IMR-90 (cell line): ENCODE measurements around the gene FBXO31. TPM values are rescaled to one million over a fixed set of nuclear protein-coding genes. Genes with fewer than 3 reads are reported as not detected.

Experiments used
- ATAC-seq: fragments of 200-7000 bp; cut with Tn5 transposase; 2 replicates; pipeline ENCODE4 v1.9.1; 2020; ENCODE audit warnings: low read depth, mild to moderate bottlenecking, moderate library complexity
- BruUV-seq: library from RNA; stranded (reverse); fragments of 400-500 nt; replicated peaks from 2 replicates; lab custom pipeline; 2021; lab: Mats Ljungman, UMichigan
- CTCF ChIA-PET: fragments of 300-600 bp; formaldehyde crosslinking; extraction: SDS; loops from one replicate; lab custom pipeline; 2021; ENCODE audit warnings: antibody characterized with exemption; lab: Yijun Ruan, JAX
- POLR2A ChIA-PET: fragments of 300-600 bp; sonication (Branson Sonifier 250); formaldehyde crosslinking; loops from one replicate; lab custom pipeline; 2022; ENCODE audit warnings: antibody characterized with exemption; ENCODE audit not compliant: unreplicated experiment; lab: Charles Lee
- DNase-seq: peaks from one replicate; pipeline ENCODE4 v3.0.0; 2013
- H2AFZ ChIP-seq: replicated peaks from 2 replicates; pipeline ENCODE3; 2013; ENCODE audit warnings: low read length, mild to moderate bottlenecking; ENCODE audit not compliant: poor library complexity
- H2AK5ac ChIP-seq: 2 replicates; pipeline ENCODE4 v1.6.1; 2013; ENCODE audit warnings: low read depth, low read length, inconsistent platforms
- H2AK9ac ChIP-seq: replicated peaks from 2 replicates; pipeline ENCODE3; 2013; ENCODE audit warnings: mild to moderate bottlenecking, low read depth, low read length, moderate library complexity; ENCODE audit not compliant: poor library complexity
- H2BK120ac ChIP-seq: 2 replicates; pipeline ENCODE4 v1.6.1; 2013; ENCODE audit warnings: low read depth, low read length, inconsistent platforms
- H2BK15ac ChIP-seq: 3 replicates; pipeline ENCODE4 v1.6.1; 2013; ENCODE audit warnings: low read depth, low read length, inconsistent platforms
- H2BK20ac ChIP-seq: 2 replicates; pipeline ENCODE4 v1.6.1; 2013; ENCODE audit warnings: low read depth, mild to moderate bottlenecking, inconsistent platforms, low read length, moderate library complexity
- H2BK5ac ChIP-seq: 2 replicates; pipeline ENCODE4 v1.6.1; 2013; ENCODE audit warnings: mild to moderate bottlenecking, low read depth, low read length, inconsistent platforms; ENCODE audit not compliant: poor library complexity, severe bottlenecking
- H3K14ac ChIP-seq: replicated peaks from 2 replicates; pipeline ENCODE4 v1.6.1; 2013; ENCODE audit warnings: low read depth, low read length, inconsistent platforms
- H3K18ac ChIP-seq: 2 replicates; pipeline ENCODE4 v1.6.1; 2013; ENCODE audit warnings: low read depth, low read length, control low read depth
- H3K23ac ChIP-seq: 2 replicates; pipeline ENCODE4 v1.6.1; 2013; ENCODE audit warnings: low read depth, low read length, inconsistent platforms
- H3K27ac ChIP-seq: 2 replicates; pipeline ENCODE4 v1.5.1; 2013; ENCODE audit warnings: mild to moderate bottlenecking, control low read depth, low read length; ENCODE audit not compliant: insufficient read depth
- H3K27me3 ChIP-seq: 2 replicates; pipeline ENCODE4 v1.6.1; 2013; ENCODE audit warnings: low read length; ENCODE audit not compliant: control insufficient read depth, insufficient read depth
- H3K36me3 ChIP-seq: 2 replicates; pipeline ENCODE4 v1.6.1; 2013; ENCODE audit warnings: low read length, mixed read lengths; ENCODE audit not compliant: control insufficient read depth, insufficient read depth
- H3K4ac ChIP-seq: 2 replicates; pipeline ENCODE4 v1.6.1; 2013; ENCODE audit warnings: low read depth, low read length, inconsistent platforms
- H3K4me1 ChIP-seq: 2 replicates; pipeline ENCODE4 v1.6.1; 2013; ENCODE audit warnings: low read length, mixed read lengths; ENCODE audit not compliant: control insufficient read depth, insufficient read depth
- H3K4me2 ChIP-seq: 2 replicates; pipeline ENCODE4 v1.6.1; 2013; ENCODE audit warnings: low read depth, mild to moderate bottlenecking, control low read depth, low read length, moderate library complexity
- H3K4me3 ChIP-seq: 2 replicates; pipeline ENCODE4 v1.5.1; 2013; ENCODE audit warnings: low read depth, mild to moderate bottlenecking, control low read depth, low read length, moderate library complexity; ENCODE audit not compliant: insufficient read depth
- H3K56ac ChIP-seq: 2 replicates; pipeline ENCODE4 v1.6.1; 2013; ENCODE audit warnings: low read length, inconsistent platforms; ENCODE audit not compliant: insufficient read depth; ENCODE audit errors: extremely low read depth
- H3K79me1 ChIP-seq, 2 experiments: 2 replicates each; pipeline ENCODE4 v1.6.1; 2013; ENCODE audit warnings: low read length in 2 of 2, inconsistent platforms in 1 of 2, low read depth in 1 of 2
- H3K9ac ChIP-seq: 2 replicates; pipeline ENCODE4 v1.6.1; 2013; ENCODE audit warnings: low read depth, low read length, control low read depth
- H3K9me1 ChIP-seq: 2 replicates; pipeline ENCODE4 v1.6.1; 2013; ENCODE audit warnings: low read length, inconsistent platforms; ENCODE audit not compliant: insufficient read depth
- H3K9me3 ChIP-seq: 2 replicates; pipeline ENCODE4 v1.6.1; 2013; ENCODE audit warnings: low read length; ENCODE audit not compliant: control insufficient read depth, insufficient read depth
- H4K20me1 ChIP-seq: 2 replicates; pipeline ENCODE4 v1.6.1; 2013; ENCODE audit warnings: low read length, inconsistent platforms; ENCODE audit not compliant: insufficient read depth
- H4K5ac ChIP-seq: 2 replicates; pipeline ENCODE4 v1.6.1; 2013; ENCODE audit warnings: mild to moderate bottlenecking, low read depth, low read length, control low read depth
- H4K8ac ChIP-seq, 2 experiments: 2 replicates each; pipeline ENCODE4 v1.6.1; 2013; ENCODE audit warnings: low read depth in 2 of 2, low read length in 2 of 2, control low read depth in 1 of 2, inconsistent platforms in 1 of 2
- H4K91ac ChIP-seq: 2 replicates; pipeline ENCODE4 v1.6.1; 2013; ENCODE audit warnings: low read depth, low read length, inconsistent platforms; ENCODE audit not compliant: insufficient read depth
- CEBPB ChIP-seq: IDR thresholded peaks from 2 replicates; pipeline ENCODE4 v1.6.1; 2012; ENCODE audit warnings: low read depth, low read length, improper control_type of control experiment
- MAZ ChIP-seq: IDR thresholded peaks from 2 replicates; pipeline ENCODE4 v1.6.1; 2012; ENCODE audit warnings: low read depth, mild to moderate bottlenecking, low read length, improper control_type of control experiment, moderate library complexity, borderline replicate concordance
- NFE2L2 ChIP-seq: fragments of 150-350 bp; IDR thresholded peaks from 2 replicates; pipeline ENCODE4 v1.6.1; 2016; ENCODE audit warnings: low read depth, mild to moderate bottlenecking, low read length
- POLR2A ChIP-seq: IDR thresholded peaks from 2 replicates; pipeline ENCODE4 v1.6.1; 2012; ENCODE audit warnings: mild to moderate bottlenecking, low read depth, low read length
- RAD21 ChIP-seq: IDR thresholded peaks from 2 replicates; pipeline ENCODE4 v1.6.1; 2012; ENCODE audit warnings: low read length, improper control_type of control experiment
- RCOR1 ChIP-seq: IDR thresholded peaks from 2 replicates; pipeline ENCODE4 v1.6.1; 2012; ENCODE audit warnings: mild to moderate bottlenecking, low read length, improper control_type of control experiment; ENCODE audit not compliant: insufficient replicate concordance
- RFX5 ChIP-seq: IDR thresholded peaks from 2 replicates; pipeline ENCODE4 v1.8.0; 2012; ENCODE audit warnings: low read depth, mild to moderate bottlenecking, low read length, moderate library complexity
- SMC3 ChIP-seq: fragments of 150-350 bp; IDR thresholded peaks from 2 replicates; pipeline ENCODE4 v1.6.1; 2016; ENCODE audit warnings: low read depth, mild to moderate bottlenecking, antibody characterized with exemption, low read length, moderate library complexity
- USF2 ChIP-seq: fragments of 150-350 bp; IDR thresholded peaks from 2 replicates; pipeline ENCODE4 v1.6.1; 2017; ENCODE audit warnings: mild to moderate bottlenecking, antibody characterized with exemption, low read length, low read depth
- WGBS, 2 experiments: methylation state at CpG; one replicate each; pipeline versions ENCODE4 v1.1.5 to v1.1.7; 2013; ENCODE audit warnings: missing lambda C conversion rate in 2 of 2; ENCODE audit not compliant: insufficient read length in 1 of 2; ENCODE audit errors: extremely low coverage in 2 of 2; 5-methylcytosine and 5-hydroxymethylcytosine counted together
- dilution Hi-C: fragments of 300-500 bp; cut with HindIII; formaldehyde crosslinking; loops from one replicate; pipeline ENCODE4 v1.14.3; 2018; ENCODE audit warnings: low sequenced_read_pairs; ENCODE audit not compliant: unreplicated experiment
- in situ Hi-C: fragments of 300-500 bp; cut with MboI; formaldehyde crosslinking; loops from 3 replicates; pipeline ENCODE4 v1.14.3; 2019; ENCODE audit warnings: low sequenced_read_pairs, inconsistent platforms, mixed read lengths
- intact Hi-C: fragments of 100-400 bp; cut with micrococcal nuclease; formaldehyde crosslinking; loops from 2 replicates; pipeline ENCODE4 v1.10.0; 2022
- polyA plus RNA-seq, 3 experiments: library from polyadenylated mRNA; depleted of rRNA; stranded (reverse); fragments of >200 nt; gene quantifications; 2 replicates each; pipeline ENCODE4 v1.2.3, GENCODE V29; 2012; ENCODE audit warnings: low replicate concordance in 1 of 3
- total RNA-seq: library from RNA; depleted of rRNA; stranded (reverse); fragments of >200 nt; gene quantifications from 2 replicates; pipeline ENCODE4 v1.2.3, GENCODE V29; 2012
- TF ChIP-seq, protein P1 (sequence below): conservative IDR thresholded peaks from 2 replicates; pipeline ENCODE4 v1.5.1; 2012; ENCODE audit warnings: mild to moderate bottlenecking, low read depth, low read length, improper control_type of control experiment

FBXO31 gene
- total and polyA plus RNA-seq, 2 of the 4 experiments (the other 2 are of a cell fraction), result 10.4 to 16.9 TPM

- Histone ChIP-seq H4K20me1 (peaks cover 14% of the 10 kb centered on the region), H4K5ac (no peak overlapping the region), H2BK5ac (no peak overlapping the region), H3K4me1 (peaks cover 6% of the 10 kb centered on the region; the same call in 1 of the 2 replicates), H2BK120ac (no peak overlapping the region), H3K36me3 (peaks cover 9% of the 10 kb centered on the region; the same call in 1 of the 2 replicates), H2AK5ac (no peak overlapping the region), H3K9me1 (peaks cover 5% of the 10 kb centered on the region; the same call in 1 of the 2 replicates), H2AFZ (no peak overlapping the region), H2BK20ac (no peak overlapping the region), H3K14ac (no peak overlapping the region), H2AK9ac (peak overlapping the region; percentile 83), H3K56ac (no peak overlapping the region), H3K79me1 (peaks cover 0 to 19% of the 10 kb centered on the region in 2 experiments; a peak in 3 of 4 replicates), H4K8ac (no peak overlapping the region), H3K27me3 (no peaks in the 10 kb centered on the region), H3K4ac (no peak overlapping the region), H3K23ac (no peak overlapping the region), H3K27ac (no peak overlapping the region), H3K9me3 (no peaks in the 10 kb centered on the region), H3K4me3 (no peak overlapping the region), H2BK15ac (no peak overlapping the region), H4K91ac (no peak overlapping the region), H3K9ac (no peak overlapping the region), H3K4me2 (no peak overlapping the region), H3K18ac (no peak overlapping the region)
- WGBS, 2 experiments, result 64% methylated on average over 7 of the region's 28 CpGs; no CpG with 5 or more reads in 1 of the 2 experiments
- peak; percentile 78 for ATAC-seq
- BruUV-seq, result no TSS peak
- ChIA-PET POLR2A (no interaction called here), CTCF (interaction anchor here (0.6 kb wide), 1 partner anchor 17 kb away, joined by 4 read pairs; no protein-coding TSS in a partner anchor)
- dilution Hi-C loops, result no loop called here
- DNase-seq, result peak; percentile 10
- in situ Hi-C loops, result loop anchor here (10.0 kb wide), 1 partner anchor 310 kb away; no protein-coding TSS in a partner anchor
- no peak for TF ChIP-seq USF2
- no peak for TF ChIP-seq CEBPB
- TF ChIP-seq, protein P1, sequence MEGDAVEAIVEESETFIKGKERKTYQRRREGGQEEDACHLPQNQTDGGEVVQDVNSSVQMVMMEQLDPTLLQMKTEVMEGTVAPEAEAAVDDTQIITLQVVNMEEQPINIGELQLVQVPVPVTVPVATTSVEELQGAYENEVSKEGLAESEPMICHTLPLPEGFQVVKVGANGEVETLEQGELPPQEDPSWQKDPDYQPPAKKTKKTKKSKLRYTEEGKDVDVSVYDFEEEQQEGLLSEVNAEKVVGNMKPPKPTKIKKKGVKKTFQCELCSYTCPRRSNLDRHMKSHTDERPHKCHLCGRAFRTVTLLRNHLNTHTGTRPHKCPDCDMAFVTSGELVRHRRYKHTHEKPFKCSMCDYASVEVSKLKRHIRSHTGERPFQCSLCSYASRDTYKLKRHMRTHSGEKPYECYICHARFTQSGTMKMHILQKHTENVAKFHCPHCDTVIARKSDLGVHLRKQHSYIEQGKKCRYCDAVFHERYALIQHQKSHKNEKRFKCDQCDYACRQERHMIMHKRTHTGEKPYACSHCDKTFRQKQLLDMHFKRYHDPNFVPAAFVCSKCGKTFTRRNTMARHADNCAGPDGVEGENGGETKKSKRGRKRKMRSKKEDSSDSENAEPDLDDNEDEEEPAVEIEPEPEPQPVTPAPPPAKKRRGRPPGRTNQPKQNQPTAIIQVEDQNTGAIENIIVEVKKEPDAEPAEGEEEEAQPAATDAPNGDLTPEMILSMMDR, result peak; percentile 66
- TF ChIP-seq RFX5, result no peak
- TF ChIP-seq RCOR1, result no peak
- peak; percentile 83; the same call in 1 of the 2 replicates for TF ChIP-seq MAZ
- peak; percentile 57 for TF ChIP-seq SMC3
- TF ChIP-seq POLR2A, result no peak
- TF ChIP-seq NFE2L2, result no peak
- TF ChIP-seq RAD21, result peak; percentile 58
- intact Hi-C loops, result loop anchor here (2.0 kb wide), 1 partner anchor 56 kb away; no protein-coding TSS in a partner anchor
These were observed 58.9 kb downstream of the FBXO31 start for GRCh38 chr16:87324411-87325275.
